ENCODE measurements around the gene RGS6. TPM values are rescaled to one million over a fixed set of nuclear protein-coding genes. Genes with fewer than 3 reads are reported as not detected.

RGS6 gene
- total RNA-seq, 1 donor from 2014 or later, result 2.8 TPM

DNA sequence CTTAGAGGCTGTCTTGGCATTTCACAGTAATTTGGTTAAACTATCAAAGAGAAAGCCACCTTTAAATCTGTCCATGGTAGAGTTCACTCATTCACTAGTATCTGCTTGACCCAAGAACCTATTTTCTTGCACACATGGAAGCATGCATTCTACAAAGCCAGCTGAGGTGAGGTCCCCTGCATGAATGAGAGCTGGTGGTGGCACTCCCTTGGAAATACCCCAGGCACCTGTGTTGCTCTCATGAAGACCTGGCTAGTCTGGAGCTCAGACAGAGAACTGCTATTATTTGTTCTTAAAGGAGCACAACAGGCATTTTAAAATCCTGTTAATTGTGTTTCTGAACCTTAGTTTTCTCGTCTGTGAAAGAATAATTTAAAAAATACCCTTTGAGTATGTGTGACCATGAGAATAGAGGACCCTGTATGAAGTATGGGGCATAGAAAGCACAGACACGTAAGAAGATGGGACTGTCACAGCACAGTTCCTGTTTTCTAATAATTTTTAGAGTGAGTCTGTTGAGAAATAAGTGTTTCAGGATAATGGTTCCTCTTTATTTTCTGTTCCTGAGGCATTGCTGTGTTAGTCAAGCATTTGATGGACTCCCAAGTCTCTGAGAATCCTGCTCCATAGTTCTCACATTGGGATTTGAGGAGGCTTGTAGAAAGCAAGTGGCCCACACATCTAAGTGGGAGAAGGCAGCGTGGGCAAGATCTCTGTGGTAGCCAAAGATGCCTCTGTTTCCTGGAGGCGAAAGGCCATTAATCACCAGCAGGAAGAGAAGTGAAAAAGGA is 10.9 kb downstream of the RGS6 start:
- H3K27ac Mint-ChIP-seq (ENCODE audit: unreplicated experiment), result no peak overlapping the region
- TF ChIP-seq, protein P1, sequence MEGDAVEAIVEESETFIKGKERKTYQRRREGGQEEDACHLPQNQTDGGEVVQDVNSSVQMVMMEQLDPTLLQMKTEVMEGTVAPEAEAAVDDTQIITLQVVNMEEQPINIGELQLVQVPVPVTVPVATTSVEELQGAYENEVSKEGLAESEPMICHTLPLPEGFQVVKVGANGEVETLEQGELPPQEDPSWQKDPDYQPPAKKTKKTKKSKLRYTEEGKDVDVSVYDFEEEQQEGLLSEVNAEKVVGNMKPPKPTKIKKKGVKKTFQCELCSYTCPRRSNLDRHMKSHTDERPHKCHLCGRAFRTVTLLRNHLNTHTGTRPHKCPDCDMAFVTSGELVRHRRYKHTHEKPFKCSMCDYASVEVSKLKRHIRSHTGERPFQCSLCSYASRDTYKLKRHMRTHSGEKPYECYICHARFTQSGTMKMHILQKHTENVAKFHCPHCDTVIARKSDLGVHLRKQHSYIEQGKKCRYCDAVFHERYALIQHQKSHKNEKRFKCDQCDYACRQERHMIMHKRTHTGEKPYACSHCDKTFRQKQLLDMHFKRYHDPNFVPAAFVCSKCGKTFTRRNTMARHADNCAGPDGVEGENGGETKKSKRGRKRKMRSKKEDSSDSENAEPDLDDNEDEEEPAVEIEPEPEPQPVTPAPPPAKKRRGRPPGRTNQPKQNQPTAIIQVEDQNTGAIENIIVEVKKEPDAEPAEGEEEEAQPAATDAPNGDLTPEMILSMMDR (conservative IDR thresholded peaks at IDR 0.05), result no peak
- no peaks in the 10 kb centered on the region for H3K36me3 Mint-ChIP-seq (ENCODE audit: low read depth)
- H3K4me1 Mint-ChIP-seq, result no peaks in the 10 kb centered on the region
- H3K27me3 Mint-ChIP-seq (ENCODE audit: low read depth), result no peaks in the 10 kb centered on the region
- no peak for DNase-seq (ENCODE audit: low read depth, low spot score)
- H3K9me3 Mint-ChIP-seq, result peaks cover under 1% of the 10 kb centered on the region
- H3K4me3 Mint-ChIP-seq, result no peak overlapping the region

DNA sequence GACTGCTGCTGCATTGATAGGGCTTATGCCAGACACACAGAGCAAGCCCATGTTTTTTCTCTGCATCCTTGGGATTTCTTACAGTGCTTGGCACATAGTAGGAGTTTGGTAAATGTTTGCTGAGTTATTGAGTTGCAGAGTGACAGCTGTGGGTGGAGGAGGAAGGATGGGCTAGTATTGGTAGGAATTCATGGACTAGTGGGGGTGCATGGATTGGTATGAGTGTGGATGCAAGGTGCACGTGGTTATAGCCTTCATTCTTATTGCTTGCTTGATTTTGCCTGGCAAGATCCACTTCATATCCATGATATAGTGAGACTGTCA is 11.4 kb downstream of the RGS6 start:
- H3K9me3 Mint-ChIP-seq, result peaks cover 3% of the 10 kb centered on the region
- H3K4me3 Mint-ChIP-seq, result no peak overlapping the region

DNA sequence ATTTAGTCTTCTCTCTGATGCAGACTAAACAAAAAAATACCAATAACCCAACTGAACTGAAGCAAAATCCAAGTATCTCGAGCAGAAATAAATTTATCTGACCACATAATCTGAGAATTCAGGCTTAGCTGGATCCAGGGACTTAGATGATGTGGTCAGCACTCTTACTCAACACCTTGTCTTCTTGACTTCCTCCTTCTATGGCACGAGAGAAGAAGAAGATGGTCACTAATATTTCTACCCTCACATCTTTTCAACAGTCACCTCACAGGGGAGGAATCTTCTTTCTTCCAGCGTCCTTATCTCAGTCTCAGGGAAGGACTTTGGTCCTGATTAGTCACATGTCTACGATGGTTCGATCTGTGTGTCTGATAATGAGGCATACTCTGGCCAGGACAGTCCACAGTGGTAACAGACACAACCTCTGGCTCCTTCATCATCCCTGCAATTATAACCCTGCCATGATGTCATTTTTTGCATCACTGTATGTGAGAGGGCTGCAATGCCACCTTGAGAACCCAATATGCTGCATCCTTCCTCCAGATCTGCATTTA is 15.8 kb downstream of the RGS6 start:
- peaks cover 13% of the 10 kb centered on the region for H3K9me3 Mint-ChIP-seq
- H3K27me3 Mint-ChIP-seq (ENCODE audit: low read depth), result no peaks in the 10 kb centered on the region
- no peaks in the 10 kb centered on the region for H3K36me3 Mint-ChIP-seq (ENCODE audit: low read depth)
- no peak overlapping the region for H3K27ac Mint-ChIP-seq (ENCODE audit: unreplicated experiment)
- no peaks in the 10 kb centered on the region for H3K4me1 Mint-ChIP-seq
- DNase-seq (ENCODE audit: low read depth, low spot score), result no peak
- TF ChIP-seq, protein P1 (conservative IDR thresholded peaks at IDR 0.05), result no peak
- no peak overlapping the region for H3K4me3 Mint-ChIP-seq

More for the DNA sequence above, 11.4 kb downstream of the RGS6 start:
- DNase-seq (ENCODE audit: low read depth, low spot score), result no peak
- Mint-ChIP-seq H3K36me3 (ENCODE audit: low read depth) (no peaks in the 10 kb centered on the region), H3K27me3 (ENCODE audit: low read depth) (no peaks in the 10 kb centered on the region), H3K27ac (ENCODE audit: unreplicated experiment) (peak overlapping the region; percentile 51), H3K4me1 (no peaks in the 10 kb centered on the region)
- TF ChIP-seq, protein P1 (conservative IDR thresholded peaks at IDR 0.05), result no peak

DNA sequence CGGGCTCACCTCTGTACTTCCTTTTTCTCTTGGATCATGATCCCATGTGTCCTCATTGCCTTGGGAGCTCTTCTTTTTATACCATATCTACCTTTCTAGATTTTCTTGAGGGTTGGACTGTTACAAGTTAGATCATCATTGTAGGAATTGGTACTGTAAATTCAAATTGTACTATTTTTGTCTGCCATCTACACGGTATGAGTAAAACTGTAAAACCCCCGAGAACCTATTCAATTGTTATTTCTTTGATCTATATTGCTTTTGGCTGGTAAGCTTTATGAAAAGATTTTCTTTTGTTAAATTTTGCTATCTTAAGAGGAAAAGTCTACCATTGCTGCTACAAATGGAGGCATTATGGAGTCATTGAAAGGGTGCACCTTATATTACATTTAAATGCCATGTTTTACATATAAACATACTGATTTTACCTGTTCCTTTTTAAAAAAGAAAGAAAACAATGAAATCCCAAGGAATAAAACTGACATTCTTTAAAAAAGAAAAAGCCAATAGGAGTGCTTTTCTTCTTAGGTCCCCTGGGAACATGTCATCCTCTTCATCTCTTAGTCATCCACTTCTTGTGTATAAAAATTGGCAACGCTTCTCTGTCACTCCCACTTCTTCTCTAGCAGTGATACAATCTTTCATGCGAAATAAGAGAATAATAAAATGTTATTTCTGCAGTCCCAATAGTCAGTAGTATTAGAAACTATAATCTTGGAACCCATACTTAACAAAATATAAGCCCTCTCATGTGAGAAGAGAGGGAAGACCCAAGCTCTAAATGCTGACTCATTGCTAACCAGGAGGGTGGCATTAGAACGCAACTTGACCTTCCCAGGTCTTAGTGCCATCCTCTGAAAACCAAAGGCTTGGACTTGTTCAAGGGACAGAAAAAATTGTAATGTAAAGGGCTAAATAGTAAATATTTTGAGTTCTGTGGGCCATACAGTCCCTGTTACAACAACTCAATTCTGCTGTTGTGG is 20.4 kb downstream of the RGS6 start:
- Mint-ChIP-seq H3K4me3 (no peak overlapping the region), H3K4me1 (no peaks in the 10 kb centered on the region), H3K36me3 (ENCODE audit: low read depth) (no peaks in the 10 kb centered on the region), H3K27ac (ENCODE audit: unreplicated experiment) (no peak overlapping the region), H3K9me3 (peaks cover 13% of the 10 kb centered on the region), H3K27me3 (ENCODE audit: low read depth) (no peaks in the 10 kb centered on the region)
- DNase-seq (ENCODE audit: low read depth, low spot score), result no peak
- TF ChIP-seq, protein P1 (conservative IDR thresholded peaks at IDR 0.05), result no peak

DNA sequence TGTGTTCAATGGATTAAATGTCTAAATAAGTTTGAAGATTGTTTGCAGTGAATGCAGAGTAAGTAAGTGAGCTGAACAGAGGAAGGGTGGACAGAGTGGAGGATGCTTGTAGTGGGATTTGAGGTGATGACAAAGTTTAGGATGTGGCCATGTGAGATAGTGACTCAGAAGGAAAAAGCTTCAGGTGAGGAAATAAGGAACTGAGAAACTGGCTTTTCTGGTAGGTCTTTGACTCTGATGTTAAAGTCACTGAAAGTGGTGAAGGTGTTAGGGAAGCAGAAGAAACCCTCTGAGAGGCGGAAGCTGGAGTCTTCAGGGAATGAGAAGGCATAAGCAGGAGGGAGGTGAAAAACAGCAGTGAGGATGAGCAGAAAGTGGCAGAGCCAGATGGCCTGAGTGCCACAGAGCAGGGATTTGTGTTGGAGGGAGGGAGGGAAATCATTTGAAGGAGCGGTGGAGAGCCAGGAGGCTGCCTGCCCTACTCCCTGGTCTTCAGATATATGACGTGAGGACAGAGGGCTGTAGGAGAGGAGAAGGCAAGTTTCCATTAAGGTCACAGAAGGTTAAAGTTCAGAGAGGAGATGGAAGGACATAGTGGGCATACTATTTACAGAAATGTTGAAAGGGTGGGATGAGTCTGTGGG is 24.8 kb downstream of the RGS6 start:
- Mint-ChIP-seq H3K27ac (ENCODE audit: unreplicated experiment) (no peak overlapping the region), H3K27me3 (ENCODE audit: low read depth) (no peaks in the 10 kb centered on the region), H3K4me3 (no peak overlapping the region), H3K9me3 (no peaks in the 10 kb centered on the region), H3K4me1 (no peaks in the 10 kb centered on the region), H3K36me3 (ENCODE audit: low read depth) (no peaks in the 10 kb centered on the region)
- TF ChIP-seq, protein P1 (conservative IDR thresholded peaks at IDR 0.05), result no peak
- no peak for DNase-seq (ENCODE audit: low read depth, low spot score)

Data from neural crest cell (in vitro differentiated cells).